Measurements from ENCODE around the gene PAPSS1.
A peak's percentile ranks its signal among the peaks of the same experiment; 100 is the strongest.

PAPSS1 gene

DNA sequence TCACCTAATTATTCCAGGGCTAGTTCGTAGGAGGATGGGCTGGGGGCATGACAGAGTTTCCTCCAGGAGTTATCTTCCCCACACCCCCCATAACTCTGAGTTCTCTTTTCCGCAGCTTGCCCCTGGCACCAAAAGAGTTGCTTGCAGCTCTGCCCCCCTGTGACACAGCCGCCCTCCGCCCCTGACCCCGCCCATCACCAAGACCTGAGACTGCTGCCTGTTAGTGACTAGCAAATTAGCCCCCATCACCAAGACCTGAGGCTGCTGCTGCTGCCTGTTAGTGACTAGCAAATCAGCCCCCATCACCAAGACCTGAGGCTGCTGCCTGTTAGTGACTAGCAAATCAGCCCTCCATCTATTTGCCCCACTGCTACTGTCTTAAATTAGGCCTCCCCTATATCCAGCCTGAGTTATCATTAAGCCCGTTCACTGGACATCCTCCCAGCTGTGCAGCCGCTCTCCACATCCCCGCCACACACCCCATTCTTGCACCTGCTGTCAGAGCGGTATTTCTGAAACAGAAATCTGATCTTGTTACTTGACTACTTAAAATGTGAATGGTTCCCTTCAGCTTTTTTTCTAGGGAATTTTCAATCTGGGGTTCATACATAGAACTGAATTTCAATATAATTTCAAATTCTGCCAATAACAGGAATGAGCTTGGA is 1.5 kb upstream of the PAPSS1 start:
- H2AFZ ChIP-seq (ENCODE audit: low read depth, low read length) = peak overlapping the region; percentile 65
- peak overlapping the region; percentile 68 for H3K9ac ChIP-seq (ENCODE audit: low read depth, low read length)
- no peak for TF ChIP-seq EZH2 (IDR thresholded peaks at IDR 0.05; ENCODE audit: borderline replicate concordance, low read depth, low read length, severe bottlenecking)
- TF ChIP-seq, protein P1, sequence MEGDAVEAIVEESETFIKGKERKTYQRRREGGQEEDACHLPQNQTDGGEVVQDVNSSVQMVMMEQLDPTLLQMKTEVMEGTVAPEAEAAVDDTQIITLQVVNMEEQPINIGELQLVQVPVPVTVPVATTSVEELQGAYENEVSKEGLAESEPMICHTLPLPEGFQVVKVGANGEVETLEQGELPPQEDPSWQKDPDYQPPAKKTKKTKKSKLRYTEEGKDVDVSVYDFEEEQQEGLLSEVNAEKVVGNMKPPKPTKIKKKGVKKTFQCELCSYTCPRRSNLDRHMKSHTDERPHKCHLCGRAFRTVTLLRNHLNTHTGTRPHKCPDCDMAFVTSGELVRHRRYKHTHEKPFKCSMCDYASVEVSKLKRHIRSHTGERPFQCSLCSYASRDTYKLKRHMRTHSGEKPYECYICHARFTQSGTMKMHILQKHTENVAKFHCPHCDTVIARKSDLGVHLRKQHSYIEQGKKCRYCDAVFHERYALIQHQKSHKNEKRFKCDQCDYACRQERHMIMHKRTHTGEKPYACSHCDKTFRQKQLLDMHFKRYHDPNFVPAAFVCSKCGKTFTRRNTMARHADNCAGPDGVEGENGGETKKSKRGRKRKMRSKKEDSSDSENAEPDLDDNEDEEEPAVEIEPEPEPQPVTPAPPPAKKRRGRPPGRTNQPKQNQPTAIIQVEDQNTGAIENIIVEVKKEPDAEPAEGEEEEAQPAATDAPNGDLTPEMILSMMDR (IDR thresholded peaks at IDR 0.05; ENCODE audit: borderline replicate concordance, extremely low read depth, low read length, poor library complexity, severe bottlenecking) = no peak
- H3K9me3 ChIP-seq (ENCODE audit: insufficient read depth, low read length, severe bottlenecking) = no peaks in the 10 kb centered on the region
- no peak overlapping the region for H3K27ac ChIP-seq (ENCODE audit: low read length)
- no peaks in the 10 kb centered on the region for H4K20me1 ChIP-seq (ENCODE audit: insufficient read depth, low read length)
- ATAC-seq (ENCODE audit: insufficient read depth, low read depth) (no peak), DNase-seq (peak; percentile 28)
- H3K4me2 ChIP-seq (ENCODE audit: insufficient read depth, low read length) = peak overlapping the region; percentile 85
- no peaks in the 10 kb centered on the region; the same call in 1 of the 2 replicates for H3K36me3 ChIP-seq (ENCODE audit: insufficient read depth, low read length)
- H3K4me1 ChIP-seq (ENCODE audit: insufficient read depth, low read length) = peaks cover 28% of the 10 kb centered on the region
- H3K79me2 ChIP-seq (ENCODE audit: insufficient read depth, low read length) = peaks cover 5% of the 10 kb centered on the region; the same call in 1 of the 2 replicates
- no peaks in the 10 kb centered on the region for H3K27me3 ChIP-seq (ENCODE audit: insufficient read depth, low read length, poor library complexity)
- H3K4me3 ChIP-seq (ENCODE audit: low read depth in 1 of 2, low read length in 2 of 2) = peak overlapping the region in 1 of 2 experiments; percentile 93; a peak in 3 of 4 replicates

DNA sequence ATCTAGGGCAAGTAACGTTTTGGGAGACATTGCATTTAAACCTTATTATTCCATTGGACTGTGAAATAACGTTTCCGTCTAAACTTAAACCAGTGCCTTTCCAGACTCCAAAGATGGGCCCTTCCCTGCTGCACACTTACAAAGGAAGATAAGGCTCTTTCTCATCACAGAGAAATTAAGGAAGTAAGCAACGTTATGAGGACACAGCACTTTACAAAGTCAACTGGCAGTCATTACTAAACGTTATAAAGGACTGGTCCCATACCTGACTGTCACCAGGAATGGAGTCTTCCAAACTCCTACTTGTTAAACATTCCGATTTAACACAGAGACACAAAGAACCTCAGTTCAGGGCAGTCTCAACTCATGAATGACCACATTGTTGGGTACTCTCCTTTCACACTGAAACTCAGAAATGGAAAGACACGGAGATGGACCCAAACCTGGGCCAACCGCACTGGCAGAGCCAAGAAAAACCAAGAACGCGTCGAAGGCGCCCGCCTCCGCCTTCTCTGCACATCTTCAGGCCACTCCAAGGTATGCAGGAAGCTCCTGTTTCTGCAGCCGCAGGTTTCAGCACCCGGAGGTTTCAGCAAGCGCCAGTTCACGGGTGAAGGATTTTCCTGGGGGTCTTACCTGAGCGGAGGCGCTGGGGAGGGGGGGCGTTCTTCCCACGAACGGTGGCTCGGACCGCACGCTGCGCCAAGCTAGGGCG is 670 bp downstream of the PAPSS1 start:
- no peaks in the 10 kb centered on the region for H3K9me3 ChIP-seq (ENCODE audit: insufficient read depth, low read length, severe bottlenecking)
- TF ChIP-seq EZH2 (IDR thresholded peaks at IDR 0.05; ENCODE audit: borderline replicate concordance, low read depth, low read length, severe bottlenecking) = no peak
- TF ChIP-seq, protein P1 (IDR thresholded peaks at IDR 0.05; ENCODE audit: borderline replicate concordance, extremely low read depth, low read length, poor library complexity, severe bottlenecking) = no peak
- H3K79me2 ChIP-seq (ENCODE audit: insufficient read depth, low read length) = peaks cover 5% of the 10 kb centered on the region; the same call in 1 of the 2 replicates
- H3K27me3 ChIP-seq (ENCODE audit: insufficient read depth, low read length, poor library complexity) = no peaks in the 10 kb centered on the region
- H4K20me1 ChIP-seq (ENCODE audit: insufficient read depth, low read length) = no peaks in the 10 kb centered on the region
- peak overlapping the region; percentile 85 for H3K4me2 ChIP-seq (ENCODE audit: insufficient read depth, low read length)
- H3K9ac ChIP-seq (ENCODE audit: low read depth, low read length) = peak overlapping the region; percentile 68
- H3K36me3 ChIP-seq (ENCODE audit: insufficient read depth, low read length) = no peaks in the 10 kb centered on the region; the same call in 1 of the 2 replicates
- DNase-seq = no peak
- H2AFZ ChIP-seq (ENCODE audit: low read depth, low read length) = peak overlapping the region; percentile 92
- peak overlapping the region; percentile 63 for H3K27ac ChIP-seq (ENCODE audit: low read length)
- H3K4me3 ChIP-seq (ENCODE audit: low read depth in 1 of 2, low read length in 2 of 2) = peak overlapping the region; percentile 66 to 93
- peak; percentile 5; the same call in 2 of the 3 replicates for ATAC-seq (ENCODE audit: insufficient read depth, low read depth)
- peaks cover 28% of the 10 kb centered on the region for H3K4me1 ChIP-seq (ENCODE audit: insufficient read depth, low read length)

DNA sequence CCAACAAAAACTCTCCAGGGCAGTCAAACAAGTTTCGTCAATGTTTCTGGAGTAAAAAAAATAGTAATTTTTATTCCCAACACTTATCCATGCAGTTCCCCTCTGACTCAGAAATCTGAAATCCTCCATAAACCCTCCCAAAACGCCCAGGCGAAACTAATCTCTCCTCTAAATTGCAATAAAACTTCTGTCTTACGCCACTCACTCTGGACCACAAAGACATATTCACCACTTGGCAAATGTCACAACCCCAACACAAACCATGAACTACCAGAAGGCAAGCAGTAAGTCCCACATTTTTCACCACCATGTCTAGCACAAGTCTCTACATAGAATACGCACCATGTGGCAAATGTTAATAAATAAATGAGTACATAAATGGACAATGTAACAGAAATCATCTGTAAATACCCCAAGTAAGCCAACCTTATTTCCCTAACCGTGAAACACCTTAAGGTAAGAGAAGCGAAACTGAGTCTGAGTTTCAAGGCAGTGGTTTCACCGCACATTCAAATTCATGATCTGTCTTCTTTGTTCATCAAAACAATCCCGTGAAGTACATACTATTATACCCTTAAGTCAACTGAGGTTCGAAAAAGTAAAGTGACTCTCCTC is 1.6 kb downstream of the PAPSS1 start:
- no peak overlapping the region for H3K9ac ChIP-seq (ENCODE audit: low read depth, low read length)
- no peaks in the 10 kb centered on the region for H4K20me1 ChIP-seq (ENCODE audit: insufficient read depth, low read length)
- no peaks in the 10 kb centered on the region; the same call in 1 of the 2 replicates for H3K36me3 ChIP-seq (ENCODE audit: insufficient read depth, low read length)
- ATAC-seq (ENCODE audit: insufficient read depth, low read depth) = no peak
- H3K4me3 ChIP-seq (ENCODE audit: low read depth in 1 of 2, low read length in 2 of 2) = peak overlapping the region in 1 of 2 experiments; percentile 93; a peak in 1 of 4 replicates
- TF ChIP-seq, protein P1 (IDR thresholded peaks at IDR 0.05; ENCODE audit: borderline replicate concordance, extremely low read depth, low read length, poor library complexity, severe bottlenecking) = no peak
- no peak for TF ChIP-seq EZH2 (IDR thresholded peaks at IDR 0.05; ENCODE audit: borderline replicate concordance, low read depth, low read length, severe bottlenecking)
- no peak for DNase-seq
- no peak overlapping the region for H2AFZ ChIP-seq (ENCODE audit: low read depth, low read length)
- no peak overlapping the region for H3K27ac ChIP-seq (ENCODE audit: low read length)
- H3K9me3 ChIP-seq (ENCODE audit: insufficient read depth, low read length, severe bottlenecking) = no peaks in the 10 kb centered on the region
- peaks cover 5% of the 10 kb centered on the region; the same call in 1 of the 2 replicates for H3K79me2 ChIP-seq (ENCODE audit: insufficient read depth, low read length)
- H3K4me1 ChIP-seq (ENCODE audit: insufficient read depth, low read length) = peaks cover 28% of the 10 kb centered on the region
- no peaks in the 10 kb centered on the region for H3K27me3 ChIP-seq (ENCODE audit: insufficient read depth, low read length, poor library complexity)
- peak overlapping the region; percentile 85 for H3K4me2 ChIP-seq (ENCODE audit: insufficient read depth, low read length)

Measured in DND-41 (cell line).